ENCODE results near the gene EIF4H. TPM values are rescaled to one million over a fixed set of nuclear protein-coding genes. Genes with fewer than 3 reads are reported as not detected.
A peak's percentile ranks its signal among the peaks of the same experiment; 100 is the strongest.

Gene EIF4H
- total RNA-seq, 1 experiment from 2014 or later, result 365 TPM

DNA sequence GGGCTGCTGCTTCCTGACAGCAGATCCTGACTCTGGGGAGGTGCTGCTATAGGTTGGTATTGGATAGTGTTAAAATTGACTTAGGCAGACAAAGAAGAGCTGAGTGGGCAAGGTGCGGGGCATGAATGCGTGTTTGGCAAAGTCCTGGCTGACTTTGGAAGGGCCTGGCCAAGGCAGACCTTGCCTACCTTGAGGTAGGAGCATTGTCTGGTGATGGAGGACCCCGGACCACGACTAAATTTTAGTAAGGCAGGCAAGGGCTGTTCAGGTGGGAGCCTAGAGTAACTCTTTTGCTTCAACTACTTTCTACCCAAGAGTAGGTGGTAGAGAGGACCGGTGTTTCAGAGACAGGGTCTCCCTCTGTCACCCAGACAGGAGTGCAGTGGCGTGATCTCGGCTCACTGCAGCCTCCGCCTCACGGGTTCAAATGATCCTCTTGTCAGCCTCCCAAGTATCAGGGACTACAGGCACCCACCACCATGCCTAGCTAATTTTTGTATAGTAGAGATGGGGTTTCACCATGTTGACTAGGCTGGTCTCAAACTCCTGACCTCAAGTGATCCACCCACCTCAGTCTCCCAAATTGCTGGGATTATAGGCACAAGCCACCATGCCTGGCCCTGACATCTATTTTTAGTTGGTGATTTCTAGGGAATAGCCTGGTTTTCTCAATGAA, 23.4 kb downstream of the EIF4H start:
- ChIA-PET CTCF (interaction anchor here (1.0 to 1.4 kb wide), 5 partner anchors 8 to 208 kb away, joined by 3 to 7 read pairs (median 5); no protein-coding TSS in a partner anchor), POLR2A (interaction anchor here (0.9 to 1.6 kb wide), 4 partner anchors 20 to 24 kb away, joined by 3 to 6 read pairs (median 4); partner anchors contain the start of gene EIF4H)
- no peak overlapping the region for H3K27ac Mint-ChIP-seq (ENCODE audit: low read depth, unreplicated experiment)
- peaks cover 66% of the 10 kb centered on the region for H3K36me3 Mint-ChIP-seq (ENCODE audit: insufficient read depth, unreplicated experiment)
- H3K4me3 Mint-ChIP-seq (ENCODE audit: unreplicated experiment), result no peak overlapping the region
- no peaks in the 10 kb centered on the region for H3K9me3 Mint-ChIP-seq (ENCODE audit: unreplicated experiment)
- H3K4me1 Mint-ChIP-seq (ENCODE audit: insufficient read depth, unreplicated experiment), result no peaks in the 10 kb centered on the region
- H3K27me3 Mint-ChIP-seq (ENCODE audit: insufficient read depth, unreplicated experiment), result no peaks in the 10 kb centered on the region
- no TSS peak for BruUV-seq (replicated peaks)
- no peak for DNase-seq (ENCODE audit: unreplicated experiment)
- intact Hi-C loops (cut with micrococcal nuclease), result no loop called here
- TF ChIP-seq CTCF (IDR thresholded peaks at IDR 0.05; ENCODE audit: unreplicated experiment), result no peak

DNA sequence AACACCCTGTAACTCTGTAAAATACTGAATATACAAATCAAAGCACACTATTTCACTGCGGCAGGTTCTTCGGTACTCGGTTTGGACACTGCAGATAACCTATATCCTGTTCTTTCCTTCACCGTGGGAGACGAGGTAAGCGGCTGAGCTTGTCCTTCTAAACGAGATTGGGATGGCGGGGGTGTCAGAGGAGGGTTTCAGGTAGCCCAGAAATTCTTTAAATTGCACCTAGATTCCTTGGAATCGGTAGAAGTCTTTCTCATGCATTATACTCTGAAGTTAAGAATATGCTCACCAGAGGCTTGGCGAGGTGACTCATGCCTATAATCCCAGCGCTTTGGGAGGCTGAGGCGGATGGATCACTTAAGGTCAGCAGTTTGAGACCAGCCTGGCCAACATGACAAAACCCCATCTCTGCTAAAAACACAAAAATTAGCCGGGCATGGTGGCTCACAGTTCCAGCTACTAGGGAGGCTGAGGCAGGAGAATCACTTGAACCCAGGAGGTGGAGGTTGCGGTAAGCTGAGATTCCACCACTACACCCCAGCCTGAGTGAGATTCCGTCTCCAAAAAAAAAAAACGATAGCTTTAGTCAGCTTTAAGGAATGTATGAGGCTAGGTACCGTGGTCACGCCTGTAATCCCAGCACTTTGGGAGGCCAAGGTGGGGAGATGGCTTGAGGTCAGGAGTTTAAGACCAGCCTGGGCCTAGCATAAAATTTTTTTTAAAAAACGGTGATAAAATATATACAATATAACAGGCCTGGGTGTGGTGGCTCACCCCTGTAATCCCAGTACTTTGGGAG, 25.6 kb downstream of the EIF4H start:
- no peaks in the 10 kb centered on the region for H3K4me1 Mint-ChIP-seq (ENCODE audit: insufficient read depth, unreplicated experiment)
- CTCF ChIA-PET, result interaction anchor here (0.6 to 1.5 kb wide), 11 partner anchors 10 to 201 kb away, joined by 3 to 6 read pairs (median 3); no protein-coding TSS in a partner anchor
- POLR2A ChIA-PET, result interaction anchor here (0.7 to 2.5 kb wide), 3 partner anchors 11 to 443 kb away, joined by 3 to 10 read pairs (median 4); partner anchors contain the start of gene EIF4H
- DNase-seq (ENCODE audit: unreplicated experiment), result peak; percentile 46
- no TSS peak for BruUV-seq (replicated peaks)
- TF ChIP-seq CTCF (IDR thresholded peaks at IDR 0.05; ENCODE audit: unreplicated experiment), result no peak
- no peaks in the 10 kb centered on the region for H3K9me3 Mint-ChIP-seq (ENCODE audit: unreplicated experiment)
- no peak overlapping the region for H3K4me3 Mint-ChIP-seq (ENCODE audit: unreplicated experiment)
- H3K27me3 Mint-ChIP-seq (ENCODE audit: insufficient read depth, unreplicated experiment), result no peaks in the 10 kb centered on the region
- intact Hi-C loops (cut with micrococcal nuclease), result no loop called here
- peaks cover 45% of the 10 kb centered on the region for H3K36me3 Mint-ChIP-seq (ENCODE audit: insufficient read depth, unreplicated experiment)
- no peak overlapping the region for H3K27ac Mint-ChIP-seq (ENCODE audit: low read depth, unreplicated experiment)

DNA sequence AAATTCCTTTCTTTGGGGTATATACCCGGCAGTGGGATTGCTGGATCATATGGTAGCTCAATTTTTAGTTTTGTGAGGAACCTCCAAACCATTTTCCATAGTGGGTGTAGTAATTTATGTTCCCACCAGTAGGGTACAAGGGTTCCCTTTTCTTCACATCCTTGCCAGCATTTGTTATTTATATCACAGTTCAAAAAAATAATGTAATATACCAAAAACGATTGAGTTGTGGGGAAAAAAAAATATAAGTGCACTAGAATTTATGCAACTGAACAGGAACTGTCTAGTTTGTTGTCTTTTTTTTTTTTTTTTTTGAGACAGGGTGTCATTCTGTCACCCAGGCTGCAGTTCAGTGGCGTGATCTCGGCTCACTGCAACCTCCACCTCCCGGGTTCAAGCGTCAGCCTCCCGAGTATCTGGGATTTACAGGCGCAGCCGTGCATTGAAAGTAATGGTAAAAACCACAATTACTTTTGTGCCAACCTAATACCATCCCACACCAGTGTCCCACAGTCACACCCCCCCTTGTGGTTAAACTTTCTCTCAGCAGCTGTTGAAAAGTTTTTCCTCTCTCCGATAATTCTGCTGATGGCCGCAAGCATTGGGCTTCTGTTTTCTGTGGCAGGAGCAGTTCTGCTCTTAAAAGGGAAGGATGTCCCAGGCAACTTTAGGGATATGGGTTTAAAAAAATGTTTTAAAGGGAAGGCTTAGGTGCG, 28.8 kb downstream of the EIF4H start:
- Mint-ChIP-seq H3K36me3 (ENCODE audit: insufficient read depth, unreplicated experiment) (peaks cover 12% of the 10 kb centered on the region), H3K27me3 (ENCODE audit: insufficient read depth, unreplicated experiment) (no peaks in the 10 kb centered on the region), H3K9me3 (ENCODE audit: unreplicated experiment) (no peaks in the 10 kb centered on the region), H3K4me3 (ENCODE audit: unreplicated experiment) (no peak overlapping the region), H3K4me1 (ENCODE audit: insufficient read depth, unreplicated experiment) (no peaks in the 10 kb centered on the region), H3K27ac (ENCODE audit: low read depth, unreplicated experiment) (no peak overlapping the region)
- peak; percentile 53 for TF ChIP-seq CTCF (IDR thresholded peaks at IDR 0.05; ENCODE audit: unreplicated experiment)
- ChIA-PET CTCF (interaction anchor here (0.5 to 12.7 kb wide), 13 partner anchors 12 to 545 kb away, joined by 3 to 217 read pairs (median 3); partner anchors contain the start of gene RFC2), POLR2A (interaction anchor here (0.6 kb wide), 1 partner anchor 586 kb away, joined by 4 read pairs; no protein-coding TSS in a partner anchor)
- intact Hi-C loops (cut with micrococcal nuclease), result loop anchor here (1.0 kb wide), 1 partner anchor 337 kb away; no protein-coding TSS in a partner anchor
- DNase-seq (ENCODE audit: unreplicated experiment), result peak; percentile 70
- BruUV-seq (replicated peaks), result no TSS peak
